WI38 (cell line): ENCODE measurements around the gene SNX6.

Experiments
- H3K4me3 ChIP-seq: 2 replicates; pipeline ENCODE4 v1.5.1; 2011; ENCODE audit warnings: low read depth, mild to moderate bottlenecking, control low read depth, low read length
- CTCF ChIP-seq: IDR thresholded peaks from 2 replicates; pipeline ENCODE4 v1.5.1; 2012; ENCODE audit warnings: low read depth, mild to moderate bottlenecking, control low read depth, low read length

Gene SNX6

GRCh38 chr14:34592623-34593022, 37.3 kb downstream of the SNX6 start:
- H3K4me3 ChIP-seq = no peak overlapping the region
- TF ChIP-seq CTCF = no peak

- no peak for TF ChIP-seq CTCF
- H3K4me3 ChIP-seq = no peak overlapping the region
These were observed 46.4 kb downstream of the SNX6 start for GRCh38 chr14:34583525-34583924.

- TF ChIP-seq CTCF = no peak
These were observed 47.7 kb downstream of the SNX6 start for GRCh38 chr14:34582117-34582680.

GRCh38 chr14:34580381-34580780, 49.6 kb downstream of the SNX6 start:
- no peak for TF ChIP-seq CTCF
- no peak overlapping the region for H3K4me3 ChIP-seq

More at GRCh38 chr14:34582117-34582680, 47.7 kb downstream of the SNX6 start:
- no peak overlapping the region for H3K4me3 ChIP-seq

- no peak for TF ChIP-seq CTCF
- no peak overlapping the region for H3K4me3 ChIP-seq
These were observed 58.2 kb downstream of the SNX6 start for GRCh38 chr14:34571771-34572170.

GRCh38 chr14:34569750-34570149, 60.2 kb downstream of the SNX6 start:
- H3K4me3 ChIP-seq = no peak overlapping the region
- no peak for TF ChIP-seq CTCF

- no peak overlapping the region for H3K4me3 ChIP-seq
- TF ChIP-seq CTCF = no peak
These were observed 61.1 kb downstream of the SNX6 start for GRCh38 chr14:34568803-34569202.
